Peyer's patch (tissue), 4 donors: ENCODE measurements around the gene ADGRG7. TPM values are rescaled to one million over a fixed set of nuclear protein-coding genes. Genes with fewer than 3 reads are reported as not detected.
A peak's percentile ranks its signal among the peaks of the same experiment; 100 is the strongest.

Experiments used
- DNase-seq, 3 donors: peaks; one replicate each; pipeline ENCODE4 v3.0.0-alpha.2; 2017 to 2019
- H3K27ac ChIP-seq, 4 donors: fragments of 200-600 bp; sonication (generic); one replicate each; pipeline ENCODE4 v1.5.1; 2016 to 2019
- H3K27me3 ChIP-seq, 2 donors: fragments of 200-600 bp; sonication (generic); one replicate each; pipeline ENCODE4 v1.5.1; 2019
- H3K36me3 ChIP-seq, 3 donors: fragments of 200-600 bp; sonication (generic); one replicate each; pipeline ENCODE4 v1.5.1; 2016 to 2019
- H3K4me1 ChIP-seq, 4 donors: fragments of 200-600 bp; sonication (generic); one replicate each; pipeline ENCODE4 v1.5.1; 2016 to 2019
- H3K4me3 ChIP-seq, 4 donors: fragments of 200-600 bp; sonication (generic); 1 replicate in 3 of 4; 2 replicates in 1 of 4; pipeline ENCODE4 v1.5.1; 2016 to 2019; ENCODE audit warnings: mild to moderate bottlenecking in 1 of 4
- H3K9me3 ChIP-seq, 4 donors: fragments of 200-600 bp; sonication (generic); one replicate each; pipeline ENCODE4 v1.5.1; 2016 to 2019; ENCODE audit warnings: mild to moderate bottlenecking in 1 of 4
- POLR2A ChIP-seq, 2 donors: fragments of 450-650 bp; IDR thresholded peaks; one replicate each; pipeline ENCODE4 v1.5.1; 2017; ENCODE audit warnings: antibody characterized with exemption in 2 of 2, mild to moderate bottlenecking in 2 of 2, moderate library complexity in 2 of 2
- total RNA-seq, 4 donors: library from RNA; depleted of rRNA; stranded (reverse); fragments of >200 nt; gene quantifications; one replicate each; pipeline ENCODE4 v1.1.0, GENCODE V29; 2016
- TF ChIP-seq, protein P1 (sequence below), 6 experiments: fragments of 450-650 bp in 4 of 6; fragments of 200-600 bp in 2 of 6; sonication (generic) in 1 of 6; IDR thresholded peaks; one replicate each; pipeline ENCODE4 v1.5.1; 2017 to 2019; ENCODE audit warnings: antibody characterized with exemption in 6 of 6, mild to moderate bottlenecking in 3 of 6, moderate library complexity in 1 of 6

Gene ADGRG7
- total RNA-seq, 4 donors from 2014 or later = 5.8 to 124 (median 83.1) TPM

DNA sequence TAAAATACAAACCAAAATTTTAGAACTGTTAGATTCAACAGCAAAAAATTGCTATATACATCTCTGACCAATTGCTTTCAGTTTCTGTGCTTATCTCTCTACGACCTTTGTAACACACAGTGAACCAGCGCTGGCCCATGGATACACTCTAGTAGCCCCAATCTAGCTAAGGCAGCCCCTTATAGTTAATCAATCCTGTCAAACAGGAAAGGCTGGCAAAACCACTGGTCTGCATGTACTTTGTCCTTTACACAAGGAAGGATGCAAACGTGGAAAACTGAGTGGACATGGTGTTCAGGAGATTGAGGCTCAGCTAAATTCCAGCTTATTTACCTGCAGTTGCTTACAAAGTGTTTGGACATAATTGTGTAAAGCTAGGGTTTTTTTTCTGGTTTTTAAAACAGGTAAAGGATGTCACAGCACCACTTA, 25.9 kb downstream of the ADGRG7 start:
- no peaks in the 10 kb centered on the region for H3K27me3 ChIP-seq
- H3K27ac ChIP-seq = peak overlapping the region in 2 of 4 donors; percentile 55 to 58
- peak overlapping the region in 1 of 4 donors; percentile 9 for H3K4me3 ChIP-seq
- peaks cover 0 to under 1% (median 0%) of the 10 kb centered on the region in 4 donors for H3K4me1 ChIP-seq
- TF ChIP-seq, protein P1, sequence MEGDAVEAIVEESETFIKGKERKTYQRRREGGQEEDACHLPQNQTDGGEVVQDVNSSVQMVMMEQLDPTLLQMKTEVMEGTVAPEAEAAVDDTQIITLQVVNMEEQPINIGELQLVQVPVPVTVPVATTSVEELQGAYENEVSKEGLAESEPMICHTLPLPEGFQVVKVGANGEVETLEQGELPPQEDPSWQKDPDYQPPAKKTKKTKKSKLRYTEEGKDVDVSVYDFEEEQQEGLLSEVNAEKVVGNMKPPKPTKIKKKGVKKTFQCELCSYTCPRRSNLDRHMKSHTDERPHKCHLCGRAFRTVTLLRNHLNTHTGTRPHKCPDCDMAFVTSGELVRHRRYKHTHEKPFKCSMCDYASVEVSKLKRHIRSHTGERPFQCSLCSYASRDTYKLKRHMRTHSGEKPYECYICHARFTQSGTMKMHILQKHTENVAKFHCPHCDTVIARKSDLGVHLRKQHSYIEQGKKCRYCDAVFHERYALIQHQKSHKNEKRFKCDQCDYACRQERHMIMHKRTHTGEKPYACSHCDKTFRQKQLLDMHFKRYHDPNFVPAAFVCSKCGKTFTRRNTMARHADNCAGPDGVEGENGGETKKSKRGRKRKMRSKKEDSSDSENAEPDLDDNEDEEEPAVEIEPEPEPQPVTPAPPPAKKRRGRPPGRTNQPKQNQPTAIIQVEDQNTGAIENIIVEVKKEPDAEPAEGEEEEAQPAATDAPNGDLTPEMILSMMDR (IDR thresholded peaks at IDR 0.05) = no peak
- TF ChIP-seq POLR2A (IDR thresholded peaks at IDR 0.05) = no peak
- peak in 1 of 3 donors; percentile 75 for DNase-seq
- H3K36me3 ChIP-seq = no peaks in the 10 kb centered on the region
- no peaks in the 10 kb centered on the region for H3K9me3 ChIP-seq

DNA sequence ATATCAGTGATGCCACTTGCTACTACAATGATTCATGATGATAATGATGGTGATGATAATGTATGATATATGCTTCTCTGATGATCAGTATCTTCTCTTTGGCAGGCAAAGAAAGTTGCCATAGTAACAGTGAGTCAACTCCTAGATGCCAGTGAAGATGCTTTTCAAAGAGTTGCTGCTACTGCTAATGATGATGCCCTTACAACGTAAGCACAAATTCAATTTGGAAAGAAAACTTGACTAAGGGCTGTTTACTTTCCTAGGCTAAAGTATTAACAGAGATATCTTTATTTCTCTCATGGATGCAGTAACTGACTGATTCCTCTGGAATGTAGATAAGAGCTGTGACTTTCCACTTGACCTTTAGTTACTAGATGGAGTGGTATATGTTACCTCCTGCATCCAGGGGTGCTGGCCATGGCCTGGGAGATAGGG, 27.8 kb downstream of the ADGRG7 start:
- H3K27ac ChIP-seq = no peak overlapping the region
- no peak overlapping the region for H3K4me3 ChIP-seq
- no peak for TF ChIP-seq POLR2A (IDR thresholded peaks at IDR 0.05)
- TF ChIP-seq, protein P1 (IDR thresholded peaks at IDR 0.05) = no peak
- peaks cover 0 to 6% (median 0%) of the 10 kb centered on the region in 4 donors for H3K4me1 ChIP-seq
- no peaks in the 10 kb centered on the region for H3K27me3 ChIP-seq
- no peaks in the 10 kb centered on the region for H3K9me3 ChIP-seq
- DNase-seq = no peak
- H3K36me3 ChIP-seq = no peaks in the 10 kb centered on the region

DNA sequence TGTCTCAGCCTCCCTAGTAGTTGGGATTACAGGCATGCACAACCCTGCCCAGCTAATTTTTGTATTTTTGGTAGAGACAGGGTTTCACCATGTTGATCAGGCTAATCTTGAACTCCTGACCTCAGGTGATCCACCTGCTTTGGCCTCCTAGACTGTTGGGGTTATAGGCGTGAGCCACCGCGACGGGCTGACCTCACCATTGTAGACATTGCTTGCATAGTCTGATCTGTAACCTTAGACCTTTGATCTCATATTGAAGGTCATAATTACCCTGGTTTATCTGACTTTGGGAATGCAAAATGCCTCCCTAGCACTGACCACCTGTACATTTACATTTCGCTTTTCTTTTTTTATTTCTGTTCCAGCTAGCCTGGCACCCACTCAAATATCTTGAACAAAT, 31.2 kb downstream of the ADGRG7 start:
- Histone ChIP-seq H3K27ac (peak overlapping the region in 3 of 4 donors; percentile 0 to 72 (median 40)), H3K4me1 (peaks cover 0 to 6% (median 0%) of the 10 kb centered on the region in 4 donors), H3K9me3 (no peaks in the 10 kb centered on the region), H3K27me3 (no peaks in the 10 kb centered on the region), H3K36me3 (peaks cover 0 to 19% (median 0%) of the 10 kb centered on the region in 3 donors), H3K4me3 (no peak overlapping the region)
- DNase-seq = peak in 2 of 3 donors; percentile 63
- TF ChIP-seq, protein P1 (IDR thresholded peaks at IDR 0.05) = no peak
- no peak for TF ChIP-seq POLR2A (IDR thresholded peaks at IDR 0.05)

DNA sequence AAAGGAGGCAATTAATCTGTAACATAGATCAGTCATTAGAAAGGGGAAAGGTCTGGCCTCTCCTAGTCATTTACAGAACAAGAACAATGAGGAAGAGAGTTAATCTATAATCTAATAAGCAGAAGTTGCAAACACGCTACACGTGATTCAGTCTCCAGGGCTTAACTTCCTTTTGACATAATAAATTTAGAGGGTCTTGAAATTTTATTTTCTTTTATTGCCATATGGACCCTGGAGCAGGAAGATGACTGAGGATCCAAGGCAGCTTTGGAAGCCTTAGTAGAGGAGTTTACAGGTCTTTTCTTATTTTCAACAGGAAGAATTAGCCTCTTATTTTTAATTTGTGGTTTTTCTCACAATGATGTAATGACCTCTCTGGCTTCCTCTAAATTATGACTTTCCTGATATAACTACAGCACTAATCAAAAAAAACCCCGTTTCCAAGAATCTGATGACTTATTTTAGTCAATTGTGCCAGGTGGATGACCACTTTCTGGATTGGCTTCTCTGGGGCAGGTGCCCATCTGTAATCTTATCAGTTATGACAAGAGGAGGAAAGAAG, 32.2 kb downstream of the ADGRG7 start:
- peaks cover 0 to 6% (median 0%) of the 10 kb centered on the region in 4 donors for H3K4me1 ChIP-seq
- no peaks in the 10 kb centered on the region for H3K9me3 ChIP-seq
- TF ChIP-seq POLR2A (IDR thresholded peaks at IDR 0.05) = no peak
- TF ChIP-seq, protein P1 (IDR thresholded peaks at IDR 0.05) = no peak
- H3K27ac ChIP-seq = peak overlapping the region in 3 of 4 donors; percentile 4 to 72 (median 9)
- DNase-seq = no peak
- no peaks in the 10 kb centered on the region for H3K27me3 ChIP-seq
- peaks cover 0 to 21% (median 0%) of the 10 kb centered on the region in 3 donors for H3K36me3 ChIP-seq
- no peak overlapping the region for H3K4me3 ChIP-seq

DNA sequence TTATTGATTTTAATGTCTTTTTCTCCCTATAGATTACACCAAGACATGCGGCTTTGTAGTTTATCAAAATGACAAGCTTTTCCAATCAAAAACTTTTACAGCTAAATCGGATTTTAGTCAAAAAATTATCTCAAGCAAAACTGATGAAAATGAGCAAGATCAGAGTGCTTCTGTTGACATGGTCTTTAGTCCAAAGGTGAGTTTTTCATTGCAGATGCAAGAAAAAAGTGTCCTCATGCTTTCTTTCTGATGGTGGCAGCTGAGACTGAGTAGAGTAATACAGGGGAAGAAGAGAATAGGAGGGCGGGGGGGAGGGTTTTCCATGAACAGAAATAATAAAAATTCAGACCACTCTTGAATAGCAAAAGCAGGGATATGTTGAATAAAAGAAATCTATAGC, 36.5 kb downstream of the ADGRG7 start:
- TF ChIP-seq POLR2A (IDR thresholded peaks at IDR 0.05) = no peak
- TF ChIP-seq, protein P1 (IDR thresholded peaks at IDR 0.05) = no peak
- DNase-seq = no peak

More for the DNA sequence above, 36.5 kb downstream of the ADGRG7 start:
- H3K9me3 ChIP-seq = no peaks in the 10 kb centered on the region
- H3K4me3 ChIP-seq = no peak overlapping the region
- H3K27me3 ChIP-seq = no peaks in the 10 kb centered on the region
- H3K27ac ChIP-seq = no peak overlapping the region
- H3K36me3 ChIP-seq = peaks cover 0 to 21% (median 0%) of the 10 kb centered on the region in 3 donors
- peaks cover 0 to 6% (median 0%) of the 10 kb centered on the region in 4 donors for H3K4me1 ChIP-seq
